DOHH2 (cell line): Measurements from ENCODE around the gene P4HB.

ENCODE experiments used
- EZH2phosphoT487 ChIP-seq: fragments of 200-600 bp; sonication (generic); IDR thresholded peaks from 2 replicates; pipeline ENCODE4 v1.6.1; 2017; ENCODE audit warnings: borderline replicate concordance, mild to moderate bottlenecking, antibody characterized with exemption, low read length, moderate library complexity, mixed read lengths
- TF ChIP-seq, protein P1 (sequence below): fragments of 200-600 bp; sonication (generic); IDR thresholded peaks from one replicate; pipeline ENCODE4 v1.5.1; 2014; ENCODE audit warnings: antibody characterized with exemption, mild to moderate bottlenecking, low read depth, low read length; ENCODE audit not compliant: poor library complexity, severe bottlenecking

DNA sequence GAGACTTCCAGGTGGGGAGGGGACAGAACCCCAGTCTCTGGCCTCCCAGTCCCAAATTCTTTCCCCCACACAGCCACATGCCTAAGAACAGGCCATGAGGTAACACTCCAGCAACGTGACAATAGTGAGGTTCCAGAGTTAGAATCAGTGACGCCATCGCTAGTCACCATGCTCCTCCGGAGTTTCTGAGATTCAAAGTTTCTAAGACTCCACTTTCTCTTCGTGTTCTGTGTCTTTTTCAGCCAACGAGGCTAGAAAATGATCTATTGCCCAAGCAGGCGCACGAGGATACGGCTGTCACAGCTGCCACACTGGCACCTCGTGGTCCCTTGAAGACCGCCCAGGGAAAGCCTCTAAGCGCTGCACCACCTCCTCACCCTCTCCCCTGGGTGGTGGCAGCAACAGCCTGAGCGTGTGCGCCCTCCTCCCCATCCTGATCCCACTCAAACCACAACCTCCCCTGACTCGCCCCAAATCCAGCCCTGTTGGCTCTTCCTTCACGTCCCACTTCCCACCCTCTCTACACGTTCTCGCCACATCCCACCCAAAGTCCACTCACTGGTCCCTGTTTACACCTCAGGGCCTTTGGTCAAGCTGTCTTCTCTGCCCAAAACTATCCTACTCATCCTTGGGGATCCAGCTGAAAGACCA lies 28.3 kb downstream of the P4HB start:
- TF ChIP-seq, protein P1, sequence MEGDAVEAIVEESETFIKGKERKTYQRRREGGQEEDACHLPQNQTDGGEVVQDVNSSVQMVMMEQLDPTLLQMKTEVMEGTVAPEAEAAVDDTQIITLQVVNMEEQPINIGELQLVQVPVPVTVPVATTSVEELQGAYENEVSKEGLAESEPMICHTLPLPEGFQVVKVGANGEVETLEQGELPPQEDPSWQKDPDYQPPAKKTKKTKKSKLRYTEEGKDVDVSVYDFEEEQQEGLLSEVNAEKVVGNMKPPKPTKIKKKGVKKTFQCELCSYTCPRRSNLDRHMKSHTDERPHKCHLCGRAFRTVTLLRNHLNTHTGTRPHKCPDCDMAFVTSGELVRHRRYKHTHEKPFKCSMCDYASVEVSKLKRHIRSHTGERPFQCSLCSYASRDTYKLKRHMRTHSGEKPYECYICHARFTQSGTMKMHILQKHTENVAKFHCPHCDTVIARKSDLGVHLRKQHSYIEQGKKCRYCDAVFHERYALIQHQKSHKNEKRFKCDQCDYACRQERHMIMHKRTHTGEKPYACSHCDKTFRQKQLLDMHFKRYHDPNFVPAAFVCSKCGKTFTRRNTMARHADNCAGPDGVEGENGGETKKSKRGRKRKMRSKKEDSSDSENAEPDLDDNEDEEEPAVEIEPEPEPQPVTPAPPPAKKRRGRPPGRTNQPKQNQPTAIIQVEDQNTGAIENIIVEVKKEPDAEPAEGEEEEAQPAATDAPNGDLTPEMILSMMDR = no peak
- TF ChIP-seq EZH2phosphoT487 = no peak
